DND-41 (cell line): Measurements from ENCODE around the gene CNNM3.

Experiments
- ATAC-seq: fragments of 200-7000 bp; cut with Tn5 transposase; 3 replicates; pipeline ENCODE4 v1.9.1; 2021; ENCODE audit warnings: low read depth; ENCODE audit not compliant: insufficient read depth
- DNase-seq: peaks from one replicate; pipeline ENCODE4 v3.0.0-alpha.2; 2020
- H2AFZ ChIP-seq: 2 replicates; pipeline ENCODE4 v1.6.0; 2012; ENCODE audit warnings: low read depth, low read length
- H3K27ac ChIP-seq: 2 replicates; pipeline ENCODE4 v1.5.1; 2012; ENCODE audit warnings: low read length, inconsistent platforms
- H3K27me3 ChIP-seq: fragments of 200-600 bp; sonication (generic); 2 replicates; pipeline ENCODE4 v1.6.0; 2012; ENCODE audit warnings: low read length, mild to moderate bottlenecking, inconsistent platforms; ENCODE audit not compliant: insufficient read depth, poor library complexity
- H3K36me3 ChIP-seq: 2 replicates; pipeline ENCODE4 v1.5.1; 2012; ENCODE audit warnings: low read length, inconsistent platforms; ENCODE audit not compliant: insufficient read depth
- H3K4me1 ChIP-seq: 2 replicates; pipeline ENCODE4 v1.5.1; 2012; ENCODE audit warnings: mild to moderate bottlenecking, low read length; ENCODE audit not compliant: insufficient read depth
- H3K4me2 ChIP-seq: 2 replicates; pipeline ENCODE4 v1.6.0; 2012; ENCODE audit warnings: mild to moderate bottlenecking, moderate library complexity, low read length, inconsistent platforms; ENCODE audit not compliant: insufficient read depth
- H3K4me3 ChIP-seq, 2 experiments: fragments of 200-600 bp in 1 of 2; shearing (Covaris generic) in 1 of 2; 2 replicates each; pipeline ENCODE4 v1.5.1; 2012 to 2016; ENCODE audit warnings: inconsistent platforms in 2 of 2, low read length in 2 of 2, mild to moderate bottlenecking in 2 of 2, low read depth in 1 of 2, moderate library complexity in 1 of 2
- H3K79me2 ChIP-seq: 2 replicates; pipeline ENCODE4 v1.6.0; 2012; ENCODE audit warnings: low read length, inconsistent platforms; ENCODE audit not compliant: insufficient read depth
- H3K9ac ChIP-seq: 2 replicates; pipeline ENCODE4 v1.6.0; 2012; ENCODE audit warnings: low read depth, mild to moderate bottlenecking, inconsistent platforms, low read length, moderate library complexity
- H3K9me3 ChIP-seq: 2 replicates; pipeline ENCODE4 v1.5.1; 2012; ENCODE audit warnings: low read length, moderate library complexity, mild to moderate bottlenecking, inconsistent platforms; ENCODE audit not compliant: insufficient read depth, severe bottlenecking
- H4K20me1 ChIP-seq: 2 replicates; pipeline ENCODE4 v1.6.0; 2012; ENCODE audit warnings: low read length; ENCODE audit not compliant: insufficient read depth
- EZH2 ChIP-seq: IDR thresholded peaks from 3 replicates; pipeline ENCODE4 v1.6.1; 2012; ENCODE audit warnings: borderline replicate concordance, low read depth, mild to moderate bottlenecking, moderate library complexity, low read length, inconsistent platforms; ENCODE audit not compliant: severe bottlenecking
- TF ChIP-seq, protein P1 (sequence below): IDR thresholded peaks from 2 replicates; pipeline ENCODE4 v1.5.1; 2012; ENCODE audit warnings: borderline replicate concordance, low read length, moderate library complexity, mild to moderate bottlenecking; ENCODE audit not compliant: poor library complexity, severe bottlenecking; ENCODE audit errors: extremely low read depth

The CNNM3 gene

DNA sequence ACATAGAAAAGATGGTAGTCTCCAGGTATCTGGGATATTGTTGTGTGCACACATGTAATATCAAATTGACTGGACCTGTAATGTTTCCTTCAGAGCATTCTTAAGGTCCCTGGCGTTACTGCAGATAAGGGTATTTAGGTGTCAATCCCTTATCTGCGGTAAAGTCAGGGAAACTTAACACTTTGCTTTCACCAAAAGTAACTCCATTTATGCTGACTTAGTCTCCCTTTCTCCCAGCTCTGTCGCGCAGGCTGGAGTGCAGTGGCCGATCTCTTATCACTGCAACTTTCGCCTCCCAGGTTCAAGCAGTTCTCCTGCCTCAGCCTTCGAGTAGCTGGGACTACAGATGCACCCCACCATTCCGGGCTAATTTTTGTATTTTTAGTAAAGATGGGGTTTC is 1.8 kb downstream of the CNNM3 start:
- no peak overlapping the region for H2AFZ ChIP-seq
- H3K9me3 ChIP-seq, result no peaks in the 10 kb centered on the region
- peak overlapping the region; percentile 100 for H3K4me2 ChIP-seq
- peaks cover 42% of the 10 kb centered on the region for H3K36me3 ChIP-seq
- H3K9ac ChIP-seq, result peak overlapping the region; percentile 87
- H3K79me2 ChIP-seq, result peaks cover 61% of the 10 kb centered on the region
- ATAC-seq (no peak), DNase-seq (no peak)
- TF ChIP-seq EZH2, result no peak
- TF ChIP-seq, protein P1, sequence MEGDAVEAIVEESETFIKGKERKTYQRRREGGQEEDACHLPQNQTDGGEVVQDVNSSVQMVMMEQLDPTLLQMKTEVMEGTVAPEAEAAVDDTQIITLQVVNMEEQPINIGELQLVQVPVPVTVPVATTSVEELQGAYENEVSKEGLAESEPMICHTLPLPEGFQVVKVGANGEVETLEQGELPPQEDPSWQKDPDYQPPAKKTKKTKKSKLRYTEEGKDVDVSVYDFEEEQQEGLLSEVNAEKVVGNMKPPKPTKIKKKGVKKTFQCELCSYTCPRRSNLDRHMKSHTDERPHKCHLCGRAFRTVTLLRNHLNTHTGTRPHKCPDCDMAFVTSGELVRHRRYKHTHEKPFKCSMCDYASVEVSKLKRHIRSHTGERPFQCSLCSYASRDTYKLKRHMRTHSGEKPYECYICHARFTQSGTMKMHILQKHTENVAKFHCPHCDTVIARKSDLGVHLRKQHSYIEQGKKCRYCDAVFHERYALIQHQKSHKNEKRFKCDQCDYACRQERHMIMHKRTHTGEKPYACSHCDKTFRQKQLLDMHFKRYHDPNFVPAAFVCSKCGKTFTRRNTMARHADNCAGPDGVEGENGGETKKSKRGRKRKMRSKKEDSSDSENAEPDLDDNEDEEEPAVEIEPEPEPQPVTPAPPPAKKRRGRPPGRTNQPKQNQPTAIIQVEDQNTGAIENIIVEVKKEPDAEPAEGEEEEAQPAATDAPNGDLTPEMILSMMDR, result no peak
- peaks cover 53% of the 10 kb centered on the region for H4K20me1 ChIP-seq
- H3K4me3 ChIP-seq, result peak overlapping the region; percentile 12 to 97; a peak in 3 of 4 replicates
- H3K27ac ChIP-seq, result no peak overlapping the region
- peaks cover 50% of the 10 kb centered on the region for H3K4me1 ChIP-seq
- H3K27me3 ChIP-seq, result no peaks in the 10 kb centered on the region

DNA sequence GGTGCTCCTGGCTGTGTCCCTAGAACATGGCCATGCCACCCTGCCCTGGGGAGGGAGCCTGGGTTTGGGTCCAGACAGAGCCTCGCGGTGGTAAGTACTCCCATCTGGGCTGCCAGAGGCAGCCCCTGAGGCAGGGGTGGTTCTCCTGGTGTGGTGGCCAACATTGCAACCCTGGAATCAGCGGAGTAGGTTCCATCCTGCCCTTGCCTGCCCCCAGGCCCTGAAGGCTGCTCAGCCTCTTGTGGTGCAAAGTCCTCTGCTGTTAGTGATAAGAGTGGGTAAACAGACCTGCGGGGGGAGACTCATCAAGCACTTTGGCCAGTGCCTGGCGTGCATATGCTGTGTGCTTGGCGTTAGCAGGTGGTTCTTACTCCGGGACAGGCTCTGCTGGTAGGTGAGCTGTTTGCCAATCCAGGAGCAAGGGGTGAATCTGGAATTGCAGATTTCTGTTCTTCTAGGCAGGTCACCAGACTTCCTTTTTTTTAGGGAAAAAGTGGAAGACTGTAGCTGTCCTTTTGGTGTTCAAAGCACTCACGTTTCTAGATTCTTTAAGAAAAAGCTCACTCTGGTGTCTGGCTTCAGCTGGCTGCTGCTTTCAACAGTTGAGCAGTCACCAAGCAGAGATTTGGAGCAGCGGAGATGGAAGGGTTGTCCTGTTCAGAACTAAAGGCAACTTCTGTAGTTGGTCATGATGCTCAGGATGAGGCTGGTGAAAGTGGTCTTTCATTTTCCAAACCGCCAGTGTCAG is 3.2 kb downstream of the CNNM3 start:
- peaks cover 75% of the 10 kb centered on the region for H3K79me2 ChIP-seq
- H3K36me3 ChIP-seq, result peaks cover 55% of the 10 kb centered on the region
- DNase-seq (no peak), ATAC-seq (no peak)
- H3K4me3 ChIP-seq, result peak overlapping the region in 1 of 2 experiments; percentile 97; a peak in 1 of 4 replicates
- peak overlapping the region; percentile 100 for H3K4me2 ChIP-seq
- peak overlapping the region; percentile 87 for H3K9ac ChIP-seq
- peaks cover 65% of the 10 kb centered on the region for H4K20me1 ChIP-seq
- peaks cover 50% of the 10 kb centered on the region for H3K4me1 ChIP-seq
- H3K9me3 ChIP-seq, result no peaks in the 10 kb centered on the region
- no peaks in the 10 kb centered on the region for H3K27me3 ChIP-seq
- TF ChIP-seq, protein P1, result no peak
- TF ChIP-seq EZH2, result no peak
- no peak overlapping the region for H2AFZ ChIP-seq
- H3K27ac ChIP-seq, result no peak overlapping the region

DNA sequence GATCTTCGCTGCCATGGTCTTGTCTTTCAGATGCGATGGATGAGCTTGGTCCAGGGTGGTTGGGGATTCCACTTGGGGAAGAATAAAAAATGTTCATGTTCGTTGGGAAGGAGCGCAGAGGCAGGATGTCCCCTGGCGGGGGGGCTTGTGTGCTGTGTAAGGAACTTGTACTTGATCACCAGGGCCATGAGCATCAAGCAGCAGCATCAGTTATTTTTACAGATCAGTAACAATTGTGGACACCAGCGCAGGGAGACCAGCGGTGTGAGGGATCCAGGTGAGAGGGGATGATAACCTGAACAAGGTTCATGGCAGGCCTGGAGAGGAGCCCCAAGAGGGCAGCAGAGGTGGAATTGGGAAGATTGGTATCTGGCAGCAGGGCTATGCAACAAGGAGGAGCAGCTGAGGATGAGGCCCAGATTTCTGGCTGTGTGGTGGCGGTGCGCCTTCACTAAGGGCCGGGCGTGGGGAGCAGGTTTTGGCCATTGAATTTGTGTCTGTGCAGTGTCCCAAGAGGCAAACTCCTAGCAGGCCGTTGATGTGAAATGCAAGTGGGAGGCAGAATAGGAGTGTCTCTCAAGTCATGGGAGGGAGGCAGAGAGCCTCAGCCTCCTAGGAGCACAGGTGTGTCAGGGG is 3.9 kb downstream of the CNNM3 start:
- Histone ChIP-seq H3K79me2 (peaks cover 82% of the 10 kb centered on the region), H3K27ac (no peak overlapping the region), H2AFZ (no peak overlapping the region), H3K9ac (0 out of 2 replicates have a peak overlapping the region, but pooled peaks have one; percentile 87), H3K9me3 (no peaks in the 10 kb centered on the region), H3K36me3 (peaks cover 62% of the 10 kb centered on the region), H4K20me1 (peaks cover 71% of the 10 kb centered on the region), H3K4me2 (peak overlapping the region; percentile 100), H3K4me3 (0 out of 4 replicates have a peak overlapping the region, but pooled peaks of 1 of the 2 experiments have one; percentile 2), H3K4me1 (peaks cover 47% of the 10 kb centered on the region), H3K27me3 (no peaks in the 10 kb centered on the region)
- no peak for DNase-seq
- ATAC-seq, result no peak
- TF ChIP-seq, protein P1, result peak; percentile 28
- no peak for TF ChIP-seq EZH2
